ENCODE data around the gene P2RX4. TPM values are rescaled to one million over a fixed set of nuclear protein-coding genes. Genes with fewer than 3 reads are reported as not detected.

The P2RX4 gene
- total RNA-seq, 1 experiment from 2014 or later = 17.1 TPM

DNA sequence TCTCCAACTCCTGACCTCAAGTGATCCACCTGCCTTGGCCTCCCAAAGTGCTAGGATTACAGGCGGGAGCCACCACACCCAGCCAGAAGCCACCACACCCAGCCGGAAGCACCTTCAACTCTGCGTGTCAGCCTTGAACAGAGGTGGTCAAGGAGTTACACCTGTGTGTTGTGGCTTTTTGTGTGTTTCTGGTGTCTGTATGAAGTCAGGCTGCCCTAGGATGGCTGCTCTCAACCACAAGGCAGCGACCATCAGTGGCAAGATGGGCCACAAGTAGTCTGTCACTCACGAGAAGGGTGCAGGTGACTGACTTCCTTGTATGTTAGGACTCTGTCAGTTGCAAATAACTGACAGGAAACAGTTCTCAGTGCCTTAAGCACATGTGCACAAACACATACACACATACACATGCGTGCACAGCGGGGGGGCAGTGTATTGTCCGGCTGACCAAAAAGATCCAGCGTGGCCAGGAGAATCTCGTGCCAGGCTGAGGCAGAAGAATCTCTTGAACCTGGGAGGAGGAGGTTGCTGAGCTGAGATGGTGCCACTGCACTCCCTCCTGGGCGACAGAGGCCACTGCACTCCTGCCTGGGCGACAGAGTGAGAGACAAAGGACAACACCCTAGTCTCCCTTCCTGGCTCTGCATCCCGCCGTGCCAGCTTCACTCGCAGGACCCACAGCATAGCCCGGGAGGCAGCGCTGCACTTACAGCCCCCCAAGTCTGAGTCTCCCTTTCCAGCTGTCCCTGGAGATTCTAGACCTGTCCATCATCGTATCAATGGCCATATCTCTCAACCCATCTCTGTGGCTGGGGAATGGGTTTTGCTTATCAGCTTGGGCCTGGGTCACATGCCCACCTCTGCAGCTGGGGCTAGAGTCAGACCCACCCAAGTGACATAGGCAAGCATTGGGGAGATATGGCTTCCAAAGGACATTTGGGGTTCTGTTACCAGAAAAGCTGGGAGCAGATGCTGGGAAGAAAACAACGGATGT, 13.7 kb downstream of the P2RX4 start:
- H3K4me3 ChIP-seq (replicated peaks in 1 of 2; ENCODE audit: low read depth in 1 of 2, low read length in 2 of 2) = no peak overlapping the region
- no peak overlapping the region for H3K9ac ChIP-seq (ENCODE audit: low read length)
- RAD21 ChIA-PET (ENCODE audit: low non-redundant PET in 1 of 2, low total read pairs in 2 of 2, uncharacterized antibody in 2 of 2, unreplicated experiment in 2 of 2) = no interaction called here
- H2AFZ ChIP-seq (ENCODE audit: low read depth, low read length, poor library complexity, severe bottlenecking) = no peak overlapping the region
- intact Hi-C loops (cut with micrococcal nuclease) = loop anchor here (1.0 kb wide), 1 partner anchor 163 kb away; no protein-coding TSS in a partner anchor
- TF ChIP-seq POLR2AphosphoS5 (IDR thresholded peaks at IDR 0.05; ENCODE audit: low read depth, low read length) = no peak
- TF ChIP-seq TCF7L2 (IDR thresholded peaks at IDR 0.05; ENCODE audit: borderline replicate concordance, extremely low read depth, insufficient read depth, insufficient read length) = no peak
- TF ChIP-seq, protein P1, sequence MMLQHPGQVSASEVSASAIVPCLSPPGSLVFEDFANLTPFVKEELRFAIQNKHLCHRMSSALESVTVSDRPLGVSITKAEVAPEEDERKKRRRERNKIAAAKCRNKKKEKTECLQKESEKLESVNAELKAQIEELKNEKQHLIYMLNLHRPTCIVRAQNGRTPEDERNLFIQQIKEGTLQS (IDR thresholded peaks at IDR 0.05) = no peak
- TF ChIP-seq EZH2phosphoT487 (IDR thresholded peaks at IDR 0.05; ENCODE audit: borderline replicate concordance) = no peak
- TF ChIP-seq ZFX (IDR thresholded peaks at IDR 0.05) = no peak
- TF ChIP-seq CTCF (IDR thresholded peaks at IDR 0.05 in 2 of 3, conservative IDR thresholded peaks at IDR 0.05 in 1 of 3; ENCODE audit: borderline replicate concordance in 1 of 3, insufficient read depth in 1 of 3, low read depth in 2 of 3, low read length in 2 of 3) = peak; percentile 34 to 58 (median 51); a peak in 5 of 6 replicates
- no peak for TF ChIP-seq SP1 (IDR thresholded peaks at IDR 0.05; ENCODE audit: low read depth)
- TF ChIP-seq RAD21 (IDR thresholded peaks at IDR 0.05; ENCODE audit: low read depth) = peak; percentile 70
- TF ChIP-seq CBX3 (IDR thresholded peaks at IDR 0.05; ENCODE audit: low read depth) = no peak
- TF ChIP-seq EZH2 (IDR thresholded peaks at IDR 0.05) = no peak
- H3K79me2 ChIP-seq (ENCODE audit: insufficient read depth, low read length) = no peaks in the 10 kb centered on the region
- no peaks in the 10 kb centered on the region for H3K36me3 ChIP-seq (ENCODE audit: control insufficient read depth in 1 of 2, insufficient read depth in 2 of 2, low read length in 2 of 2)
- POLR2A ChIA-PET = no interaction called here
- CTCF ChIA-PET = interaction anchor here (1.1 kb wide), 1 partner anchor 8 kb away, joined by 3 read pairs; no protein-coding TSS in a partner anchor
- peak; percentile 90 for ATAC-seq
- H4K20me1 ChIP-seq (ENCODE audit: insufficient read depth) = no peaks in the 10 kb centered on the region
- H3K9me2 ChIP-seq (ENCODE audit: insufficient read depth) = no peaks in the 10 kb centered on the region
- no TSS peak for BruUV-seq (replicated peaks)
- no peaks in the 10 kb centered on the region for H3K27me3 ChIP-seq (ENCODE audit: insufficient read depth, low read length)
- no peak overlapping the region for H3K4me2 ChIP-seq (ENCODE audit: low read length)
- H3K9me3 ChIP-seq (ENCODE audit: control insufficient read depth in 1 of 2, insufficient read depth in 1 of 2, low read depth in 1 of 2, low read length in 2 of 2) = no peaks in the 10 kb centered on the region
- H3K4me1 ChIP-seq (ENCODE audit: control insufficient read depth in 1 of 2, insufficient read depth in 2 of 2, low read length in 2 of 2) = no peaks in the 10 kb centered on the region
- no peak overlapping the region for H3K27ac ChIP-seq (ENCODE audit: low read depth, low read length)
- DNase-seq (ENCODE audit: low read depth, low spot score) = no peak

Data from HCT116 (cell line).